Right atrium auricular region (tissue), 2 donors: Measurements from ENCODE around the gene YIF1B. TPM values are rescaled to one million over a fixed set of nuclear protein-coding genes. Genes with fewer than 3 reads are reported as not detected.
A peak's percentile ranks its signal among the peaks of the same experiment; 100 is the strongest.
"Not testable (repeated sequence)": the region's sequence is repeated elsewhere in the genome, so short reads cannot be mapped to it uniquely, and the experiment has no call there.

Source experiments
- DNase-seq: peaks from one replicate; pipeline ENCODE4 v3.0.0-alpha.2; 2019; ENCODE audit warnings: low spot score
- H3K27ac ChIP-seq, 2 donors: fragments of 200-600 bp; sonication (generic); 1 replicate in 1 of 2; 2 replicates in 1 of 2; pipeline ENCODE4 v1.5.1; 2016 to 2019
- H3K27me3 ChIP-seq, 2 donors: fragments of 200-600 bp; sonication (generic); one replicate each; pipeline versions ENCODE4 v1.5.1 to v1.6.0; 2017 to 2019
- H3K36me3 ChIP-seq: fragments of 200-600 bp; sonication (generic); one replicate; pipeline ENCODE4 v1.5.1; 2016
- H3K4me1 ChIP-seq, 2 donors: fragments of 200-600 bp; sonication (generic); one replicate each; pipeline versions ENCODE4 v1.5.1 to v1.6.0; 2017 to 2019
- H3K4me3 ChIP-seq, 2 donors: fragments of 200-600 bp; sonication (generic); 1 replicate in 1 of 2; 2 replicates in 1 of 2; pipeline ENCODE4 v1.5.1; 2017 to 2019; ENCODE audit warnings: mild to moderate bottlenecking in 1 of 2, moderate library complexity in 1 of 2
- H3K9me3 ChIP-seq, 2 donors: fragments of 200-600 bp; sonication (generic); one replicate each; pipeline ENCODE4 v1.5.1; 2019
- CTCF ChIP-seq, 2 donors: fragments of 200-600 bp; sonication (generic); IDR thresholded peaks; one replicate each; pipeline ENCODE4 v1.5.1; 2019; ENCODE audit warnings: antibody characterized with exemption in 2 of 2
- total RNA-seq, 2 donors: library from RNA; depleted of rRNA; stranded (reverse); fragments of >200 nt; gene quantifications; one replicate each; pipeline ENCODE4 v1.1.0, GENCODE V29; 2016

The YIF1B gene
- total RNA-seq, 2 donors from 2014 or later: 20.1 to 26.9 TPM

- no peaks in the 10 kb centered on the region for H3K4me1 ChIP-seq
- H3K36me3 ChIP-seq: no peaks in the 10 kb centered on the region
- no peaks in the 10 kb centered on the region for H3K9me3 ChIP-seq
- H3K27me3 ChIP-seq: no peaks in the 10 kb centered on the region
- H3K4me3 ChIP-seq: no peak overlapping the region
- no peak overlapping the region for H3K27ac ChIP-seq
- no peak for TF ChIP-seq CTCF (IDR thresholded peaks at IDR 0.05)
- no peak for DNase-seq
These were observed 36.2 kb upstream of the YIF1B start for GRCh38 chr19:38351865-38352395.

GRCh38 chr19:38350883-38351282 lies 35.1 kb upstream of the YIF1B start:
- Histone ChIP-seq H3K27ac (no peak overlapping the region), H3K4me1 (no peaks in the 10 kb centered on the region), H3K9me3 (no peaks in the 10 kb centered on the region), H3K27me3 (no peaks in the 10 kb centered on the region), H3K4me3 (no peak overlapping the region), H3K36me3 (no peaks in the 10 kb centered on the region)
- DNase-seq: no peak
- TF ChIP-seq CTCF (IDR thresholded peaks at IDR 0.05): no peak

- no peak for DNase-seq
- Histone ChIP-seq H3K27ac (no peak overlapping the region), H3K4me1 (no peaks in the 10 kb centered on the region), H3K36me3 (no peaks in the 10 kb centered on the region), H3K4me3 (no peak overlapping the region), H3K27me3 (no peaks in the 10 kb centered on the region), H3K9me3 (no peaks in the 10 kb centered on the region)
- no peak for TF ChIP-seq CTCF (IDR thresholded peaks at IDR 0.05)
These were observed 31.1 kb upstream of the YIF1B start for GRCh38 chr19:38346837-38347236.

- DNase-seq: no peak
- H3K36me3 ChIP-seq: no peaks in the 10 kb centered on the region
- H3K27me3 ChIP-seq: no peaks in the 10 kb centered on the region
- H3K27ac ChIP-seq: no peak overlapping the region
- peaks cover 0 to 8% of the 10 kb centered on the region in 2 donors for H3K4me1 ChIP-seq
- no peaks in the 10 kb centered on the region for H3K9me3 ChIP-seq
- H3K4me3 ChIP-seq: no peak overlapping the region
- no peak for TF ChIP-seq CTCF (IDR thresholded peaks at IDR 0.05)
These were observed 25.2 kb upstream of the YIF1B start for GRCh38 chr19:38340927-38341326.

- not testable (repeated sequence) for H3K4me3 ChIP-seq, H3K27me3 ChIP-seq, H3K36me3 ChIP-seq
These were observed 23.3 kb upstream of the YIF1B start for GRCh38 chr19:38339011-38339410.

GRCh38 chr19:38337360-38337653 lies 21.6 kb upstream of the YIF1B start:
- no peaks in the 10 kb centered on the region for H3K27me3 ChIP-seq
- no peak for TF ChIP-seq CTCF (IDR thresholded peaks at IDR 0.05)
- no peak for DNase-seq
- peak overlapping the region; percentile 64 to 80 for H3K4me3 ChIP-seq
- no peaks in the 10 kb centered on the region for H3K9me3 ChIP-seq
- H3K4me1 ChIP-seq: peaks cover 0 to 13% of the 10 kb centered on the region in 2 donors
- H3K36me3 ChIP-seq: no peaks in the 10 kb centered on the region
- H3K27ac ChIP-seq: peak overlapping the region; percentile 98 to 99

More at GRCh38 chr19:38339011-38339410, 23.3 kb upstream of the YIF1B start:
- DNase-seq, H3K9me3 ChIP-seq, H3K27ac ChIP-seq: not testable (repeated sequence)
- H3K4me1 ChIP-seq: peaks cover 0 to 13% of the 10 kb centered on the region in 2 donors
